ENCODE data around the gene RPAP2. TPM values are rescaled to one million over a fixed set of nuclear protein-coding genes. Genes with fewer than 3 reads are reported as not detected.

Gene RPAP2
- total RNA-seq, 2 experiments from 2014 or later = 8.6 to 21.9 TPM

GRCh38 chr1:92409946-92410549 lies 111.2 kb downstream of the RPAP2 start:
- Histone ChIP-seq H3K36me3 (ENCODE audit: insufficient read depth, low read length) (no peaks in the 10 kb centered on the region), H3K4me2 (ENCODE audit: low read length) (no peak overlapping the region), H3K79me2 (ENCODE audit: insufficient read depth, low read depth, low read length) (no peaks in the 10 kb centered on the region), H3K4me3 (ENCODE audit: low read depth, low read length, poor library complexity, severe bottlenecking) (no peak overlapping the region), H3K9me3 (ENCODE audit: low read length) (no peaks in the 10 kb centered on the region), H3K27ac (ENCODE audit: low read depth, low read length, poor library complexity, severe bottlenecking) (no peak overlapping the region), H2AFZ (ENCODE audit: low read length) (no peak overlapping the region), H3K9me2 (ENCODE audit: insufficient read depth, low read length) (no peaks in the 10 kb centered on the region), H4K20me1 (ENCODE audit: insufficient read depth, low read length) (no peaks in the 10 kb centered on the region), H3K4me1 (ENCODE audit: insufficient read depth, low read length, poor library complexity, severe bottlenecking) (no peaks in the 10 kb centered on the region)
- no peak for DNase-seq (ENCODE audit: low spot score)
- ChIA-PET CTCF (ENCODE audit: unreplicated experiment) (interaction anchor here (0.6 kb wide), 1 partner anchor 1307 kb away, joined by 4 read pairs; no protein-coding TSS in a partner anchor), POLR2A (interaction anchor here (1.2 kb wide), 1 partner anchor 8 kb away, joined by 4 read pairs; no protein-coding TSS in a partner anchor)
- TF ChIP-seq EZH2phosphoT487 (IDR thresholded peaks at IDR 0.05; ENCODE audit: borderline replicate concordance, low read depth, low read length) (no peak), CTCF (conservative IDR thresholded peaks at IDR 0.05; ENCODE audit: low read length) (no peak)
- intact Hi-C loops (cut with micrococcal nuclease; ENCODE audit: unreplicated experiment) = no loop called here
- no TSS peak for BruUV-seq (replicated peaks)

- CTCF ChIA-PET (ENCODE audit: unreplicated experiment) = no interaction called here
These were observed 111.8 kb downstream of the RPAP2 start for GRCh38 chr1:92410706-92411105.

More at GRCh38 chr1:92410706-92411105, 111.8 kb downstream of the RPAP2 start:
- Histone ChIP-seq H3K9me2 (ENCODE audit: insufficient read depth, low read length) (no peaks in the 10 kb centered on the region), H3K36me3 (ENCODE audit: insufficient read depth, low read length) (no peaks in the 10 kb centered on the region), H2AFZ (ENCODE audit: low read length) (no peak overlapping the region), H3K4me3 (ENCODE audit: low read depth, low read length, poor library complexity, severe bottlenecking) (no peak overlapping the region), H3K4me1 (ENCODE audit: insufficient read depth, low read length, poor library complexity, severe bottlenecking) (no peaks in the 10 kb centered on the region), H3K4me2 (ENCODE audit: low read length) (no peak overlapping the region), H3K27ac (ENCODE audit: low read depth, low read length, poor library complexity, severe bottlenecking) (no peak overlapping the region), H3K79me2 (ENCODE audit: insufficient read depth, low read depth, low read length) (no peaks in the 10 kb centered on the region), H3K9me3 (ENCODE audit: low read length) (no peaks in the 10 kb centered on the region), H4K20me1 (ENCODE audit: insufficient read depth, low read length) (no peaks in the 10 kb centered on the region)
- TF ChIP-seq EZH2phosphoT487 (IDR thresholded peaks at IDR 0.05; ENCODE audit: borderline replicate concordance, low read depth, low read length) (no peak), CTCF (conservative IDR thresholded peaks at IDR 0.05; ENCODE audit: low read length) (no peak)
- no peak for DNase-seq (ENCODE audit: low spot score)
- BruUV-seq (replicated peaks) = no TSS peak
- POLR2A ChIA-PET = no interaction called here
- intact Hi-C loops (cut with micrococcal nuclease; ENCODE audit: unreplicated experiment) = no loop called here
